Stimulated activated naive CD4-positive, alpha-beta T cell (primary cell): Measurements from ENCODE around the gene HSPA1B.
A peak's percentile ranks its signal among the peaks of the same experiment; 100 is the strongest.
"Not testable (repeated sequence)": the region's sequence is repeated elsewhere in the genome, so short reads cannot be mapped to it uniquely, and the experiment has no call there.

ENCODE experiments used
- DNase-seq, 6 experiments: peaks; one replicate each; lab custom pipeline; 2025; lab: John Stamatoyannopoulos, UW

HSPA1B gene

GRCh38 chr6:31797588-31797987 lies 29.9 kb upstream of the HSPA1B start:
- peak in 4 of 6 experiments; percentile 2 to 46 (median 32) for DNase-seq

GRCh38 chr6:31799781-31800180 lies 27.8 kb upstream of the HSPA1B start:
- DNase-seq, result no peak

DNA sequence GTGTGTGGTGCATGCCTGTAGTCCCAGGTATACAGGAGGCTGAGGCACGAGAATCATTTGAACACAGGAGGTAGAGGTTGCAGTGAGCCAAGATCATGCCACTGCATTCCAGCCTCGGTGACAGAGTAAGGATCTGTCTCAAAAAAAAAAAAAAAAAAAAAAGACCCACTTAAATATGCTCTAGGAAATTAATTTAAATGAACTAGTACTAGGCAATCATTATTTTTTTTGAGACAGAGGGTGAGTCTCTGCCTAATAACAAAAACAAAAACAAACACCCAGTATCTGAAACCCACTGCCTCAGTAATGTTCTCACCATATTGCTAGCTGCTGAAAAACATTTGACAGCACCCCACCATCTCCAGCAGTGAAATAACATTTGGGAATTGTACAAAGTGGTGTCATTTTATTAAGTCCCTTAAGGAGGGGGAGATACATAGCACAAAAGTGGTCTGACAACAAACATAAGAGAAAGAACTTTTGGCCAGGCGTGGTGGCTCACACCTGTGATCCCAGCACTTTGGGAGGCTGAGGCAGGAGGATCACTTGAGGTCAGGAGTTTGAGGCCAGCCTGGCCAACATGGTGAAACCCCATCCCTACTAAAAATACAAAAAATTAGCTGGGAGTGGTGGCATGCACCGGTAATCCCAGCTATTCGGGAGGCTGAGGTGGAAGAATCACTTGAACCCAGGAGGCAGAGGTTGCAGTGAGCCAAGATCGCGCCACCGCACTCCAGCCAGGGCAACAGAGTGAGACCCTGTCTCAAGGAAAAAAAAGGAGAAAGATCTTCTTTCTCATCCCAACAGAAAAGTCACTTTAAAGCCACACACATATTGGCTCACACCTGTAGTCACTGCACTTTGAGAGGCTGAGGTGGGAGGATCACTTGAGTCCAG lies 26.3 kb upstream of the HSPA1B start:
- DNase-seq, result not testable (repeated sequence)

DNA sequence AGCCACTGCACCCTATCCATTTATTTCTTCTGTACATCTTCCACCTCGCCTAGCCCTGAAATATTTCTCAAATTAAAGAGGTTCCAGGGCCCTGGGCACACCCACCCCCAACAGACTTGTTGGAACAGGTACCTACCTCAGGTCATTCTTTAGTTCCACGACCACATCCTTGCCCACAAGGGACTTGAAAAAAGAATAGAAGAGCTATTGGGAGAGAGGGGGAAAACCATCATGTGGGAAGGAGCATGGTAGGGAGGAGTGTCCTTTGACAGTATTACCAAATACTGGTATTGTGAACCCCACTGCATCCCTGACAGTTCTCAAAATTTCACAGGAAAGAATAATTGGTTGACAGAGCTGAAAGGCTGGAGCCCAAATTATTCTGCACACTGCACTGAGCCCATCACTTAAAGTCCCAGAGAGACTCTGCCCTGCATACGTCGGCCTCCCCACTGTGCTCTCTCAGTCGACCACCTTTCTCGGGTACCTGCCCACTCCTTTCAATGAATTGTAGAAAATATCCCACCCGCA lies 21.5 kb upstream of the HSPA1B start:
- no peak for DNase-seq

DNA sequence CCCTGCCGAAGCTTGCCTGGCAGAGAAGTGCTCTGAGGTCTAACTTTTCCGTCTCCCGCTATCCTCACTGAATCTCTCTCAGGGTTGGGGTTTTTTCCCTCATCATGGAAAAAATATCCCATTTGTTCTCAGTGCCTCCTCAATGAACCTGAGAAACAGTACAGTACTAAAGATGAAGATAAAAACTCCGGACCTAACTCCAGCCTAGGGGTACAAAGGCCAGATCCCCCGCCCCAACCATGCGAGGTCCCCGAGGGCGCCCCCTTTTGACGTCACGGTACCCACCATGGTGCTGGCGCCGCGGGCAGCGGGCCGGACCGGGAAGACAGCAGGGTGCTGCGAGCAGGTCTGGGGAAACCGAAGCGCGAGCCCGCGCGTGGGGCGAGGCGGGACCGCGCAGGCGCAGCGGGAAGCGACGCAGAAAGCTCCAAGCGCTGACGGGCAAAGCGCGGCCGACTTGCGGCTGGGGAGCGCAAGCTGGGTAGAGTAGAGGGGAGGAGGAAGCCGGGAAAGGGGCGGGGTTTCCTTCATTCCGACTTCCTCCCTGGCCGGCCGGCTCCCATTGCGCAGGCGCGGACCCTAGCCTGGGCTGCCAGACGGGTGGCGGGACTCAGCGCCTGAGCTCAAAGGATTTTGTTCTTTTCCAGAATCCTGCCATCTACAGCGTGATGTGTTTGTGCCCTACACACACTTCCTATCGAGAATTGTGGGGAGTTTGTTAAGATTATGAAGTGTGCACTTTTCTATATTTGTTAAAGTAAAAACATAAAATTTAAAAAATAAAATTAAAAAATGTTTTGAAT lies 20.9 kb upstream of the HSPA1B start, which contains the start of gene LSM2:
TSS of gene LSM2 (minus strand) at position 497 of the 803 bp plus-strand sequence. CDS start at position 288, 209 bp downstream.
- DNase-seq, result peak; percentile 90 to 97 (median 96)

GRCh38 chr6:31808599-31808998 lies 18.9 kb upstream of the HSPA1B start:
- DNase-seq, result not testable (repeated sequence)

- no peak for DNase-seq
These were observed 15.9 kb upstream of the HSPA1B start for GRCh38 chr6:31811645-31812044.

GRCh38 chr6:31813465-31813849 lies 14.1 kb upstream of the HSPA1B start:
- DNase-seq, result no peak

DNA sequence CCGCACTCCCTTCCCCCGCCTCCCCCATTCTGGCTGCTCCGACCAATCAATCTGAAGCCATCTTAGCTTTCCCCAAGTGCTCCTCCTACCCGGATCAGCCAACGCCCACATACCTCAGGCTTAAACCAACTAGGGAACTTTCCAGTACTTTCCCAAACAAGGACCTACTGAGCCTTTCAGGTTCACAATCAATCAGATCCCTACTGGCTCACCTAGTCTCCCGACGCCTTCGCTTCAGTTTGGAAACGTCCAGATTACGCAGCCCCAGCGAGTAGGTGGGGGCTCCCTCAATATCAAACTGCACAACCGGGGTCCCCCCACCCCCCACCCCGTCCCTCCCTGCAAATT lies 12.9 kb upstream of the HSPA1B start:
- DNase-seq, result peak; percentile 29 to 74 (median 46)

DNA sequence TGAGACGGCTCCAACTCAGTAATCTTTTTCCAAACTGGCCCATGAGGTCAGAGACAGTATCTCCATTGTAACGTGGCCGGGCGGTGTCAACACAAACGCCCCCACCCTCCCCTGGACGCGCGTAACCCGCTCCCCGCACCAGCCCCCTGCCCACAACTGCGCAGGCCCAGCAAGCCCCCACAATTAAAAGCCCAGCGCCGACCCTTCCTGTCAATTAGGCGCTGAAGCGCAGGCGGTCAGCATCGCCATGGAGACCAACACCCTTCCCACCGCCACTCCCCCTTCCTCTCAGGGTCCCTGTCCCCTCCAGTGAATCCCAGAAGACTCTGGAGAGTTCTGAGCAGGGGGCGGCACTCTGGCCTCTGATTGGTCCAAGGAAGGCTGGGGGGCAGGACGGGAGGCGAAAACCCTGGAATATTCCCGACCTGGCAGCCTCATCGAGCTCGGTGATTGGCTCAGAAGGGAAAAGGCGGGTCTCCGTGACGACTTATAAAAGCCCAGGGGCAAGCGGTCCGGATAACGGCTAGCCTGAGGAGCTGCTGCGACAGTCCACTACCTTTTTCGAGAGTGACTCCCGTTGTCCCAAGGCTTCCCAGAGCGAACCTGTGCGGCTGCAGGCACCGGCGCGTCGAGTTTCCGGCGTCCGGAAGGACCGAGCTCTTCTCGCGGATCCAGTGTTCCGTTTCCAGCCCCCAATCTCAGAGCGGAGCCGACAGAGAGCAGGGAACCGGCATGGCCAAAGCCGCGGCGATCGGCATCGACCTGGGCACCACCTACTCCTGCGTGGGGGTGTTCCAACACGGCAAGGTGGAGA lies 12.3 kb upstream of the HSPA1B start, which contains the start of the genes HSPA1A and HSPA1L:
TSS of gene HSPA1A (plus strand) at position 519 of the 814 bp plus-strand sequence. CDS start at position 733, 214 bp downstream.
TSS of gene HSPA1L (minus strand) at position 259 of the 814 bp plus-strand sequence. CDS start 3,311 bp downstream, outside the sequence.
- DNase-seq, result peak; percentile 12 to 72 (median 43)

DNA sequence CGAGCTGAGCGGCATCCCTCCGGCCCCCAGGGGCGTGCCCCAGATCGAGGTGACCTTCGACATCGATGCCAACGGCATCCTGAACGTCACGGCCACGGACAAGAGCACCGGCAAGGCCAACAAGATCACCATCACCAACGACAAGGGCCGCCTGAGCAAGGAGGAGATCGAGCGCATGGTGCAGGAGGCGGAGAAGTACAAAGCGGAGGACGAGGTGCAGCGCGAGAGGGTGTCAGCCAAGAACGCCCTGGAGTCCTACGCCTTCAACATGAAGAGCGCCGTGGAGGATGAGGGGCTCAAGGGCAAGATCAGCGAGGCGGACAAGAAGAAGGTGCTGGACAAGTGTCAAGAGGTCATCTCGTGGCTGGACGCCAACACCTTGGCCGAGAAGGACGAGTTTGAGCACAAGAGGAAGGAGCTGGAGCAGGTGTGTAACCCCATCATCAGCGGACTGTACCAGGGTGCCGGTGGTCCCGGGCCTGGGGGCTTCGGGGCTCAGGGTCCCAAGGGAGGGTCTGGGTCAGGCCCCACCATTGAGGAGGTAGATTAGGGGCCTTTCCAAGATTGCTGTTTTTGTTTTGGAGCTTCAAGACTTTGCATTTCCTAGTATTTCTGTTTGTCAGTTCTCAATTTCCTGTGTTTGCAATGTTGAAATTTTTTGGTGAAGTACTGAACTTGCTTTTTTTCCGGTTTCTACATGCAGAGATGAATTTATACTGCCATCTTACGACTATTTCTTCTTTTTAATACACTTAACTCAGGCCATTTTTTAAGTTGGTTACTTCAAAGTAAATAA lies 10.2 kb upstream of the HSPA1B start:
- DNase-seq, result peak in 4 of 6 experiments; percentile 33 to 80 (median 68)

DNA sequence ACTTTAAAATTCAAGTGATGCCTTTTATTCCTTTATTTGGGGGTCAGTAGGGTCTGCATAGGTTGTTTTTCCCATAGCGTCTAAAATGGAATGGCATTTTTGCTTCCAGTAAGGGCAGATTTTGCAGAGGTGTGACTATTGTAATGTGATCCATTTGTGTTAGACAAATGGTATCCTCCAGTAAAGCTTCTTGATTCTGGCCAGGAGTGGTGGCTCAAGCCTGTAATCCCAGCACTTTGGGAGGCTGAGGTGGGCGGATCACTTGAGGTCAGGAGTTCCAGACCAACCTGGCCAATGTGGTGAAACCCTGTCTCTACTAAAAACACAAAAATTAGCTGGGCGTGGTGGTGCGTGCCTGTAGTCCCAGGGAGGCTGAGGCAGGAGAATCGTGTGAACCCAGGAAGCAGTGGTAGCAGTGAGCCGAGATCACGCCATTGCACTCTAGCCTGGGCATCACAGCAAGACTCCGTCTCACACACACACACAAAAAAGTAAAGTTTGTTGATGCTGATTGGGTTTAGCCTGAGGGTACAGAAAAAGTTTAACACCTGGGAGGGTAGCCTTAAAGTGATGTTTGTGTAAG lies 9.5 kb upstream of the HSPA1B start:
- not testable (repeated sequence) for DNase-seq

DNA sequence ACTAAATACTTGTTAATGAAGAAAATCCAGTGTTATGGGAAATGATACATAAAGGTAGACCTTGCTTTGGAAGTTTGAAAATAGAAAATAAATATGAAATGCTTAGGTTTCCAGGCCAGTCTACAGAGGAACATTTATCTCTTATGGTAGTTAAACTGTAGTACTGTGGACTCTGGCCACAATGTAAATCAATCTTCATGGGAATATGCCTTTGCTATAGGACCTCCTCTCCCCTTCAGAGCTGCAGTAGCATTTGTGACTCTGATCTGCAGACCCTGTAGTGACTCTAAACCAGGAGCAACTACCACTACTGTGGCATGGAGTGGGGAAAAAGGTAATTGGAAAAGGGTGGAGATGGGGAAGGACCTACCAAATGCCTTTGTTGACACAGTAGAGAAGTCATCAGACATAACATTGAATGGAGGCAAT lies 7.7 kb upstream of the HSPA1B start:
- DNase-seq, result no peak

DNA sequence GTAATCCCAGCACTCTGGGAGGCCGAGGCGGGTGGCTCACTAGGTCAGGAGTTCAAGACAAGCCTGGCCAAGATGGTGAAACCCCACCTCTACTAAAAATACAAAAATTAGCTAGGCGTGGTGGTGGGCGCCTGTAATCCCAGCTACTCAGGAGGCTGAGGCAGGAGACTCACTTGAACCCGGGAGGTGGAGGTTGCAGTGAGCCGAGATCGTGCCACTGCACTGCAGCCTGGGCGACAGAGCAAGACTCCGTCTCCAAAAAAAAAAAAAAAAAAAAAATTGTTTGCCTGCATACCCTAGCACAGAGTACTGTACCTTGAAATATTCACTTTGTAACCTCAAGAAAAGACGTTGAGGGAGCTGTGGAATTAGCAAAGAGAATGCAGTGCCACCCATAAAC lies 7.1 kb upstream of the HSPA1B start:
- DNase-seq, result not testable (repeated sequence)

DNA sequence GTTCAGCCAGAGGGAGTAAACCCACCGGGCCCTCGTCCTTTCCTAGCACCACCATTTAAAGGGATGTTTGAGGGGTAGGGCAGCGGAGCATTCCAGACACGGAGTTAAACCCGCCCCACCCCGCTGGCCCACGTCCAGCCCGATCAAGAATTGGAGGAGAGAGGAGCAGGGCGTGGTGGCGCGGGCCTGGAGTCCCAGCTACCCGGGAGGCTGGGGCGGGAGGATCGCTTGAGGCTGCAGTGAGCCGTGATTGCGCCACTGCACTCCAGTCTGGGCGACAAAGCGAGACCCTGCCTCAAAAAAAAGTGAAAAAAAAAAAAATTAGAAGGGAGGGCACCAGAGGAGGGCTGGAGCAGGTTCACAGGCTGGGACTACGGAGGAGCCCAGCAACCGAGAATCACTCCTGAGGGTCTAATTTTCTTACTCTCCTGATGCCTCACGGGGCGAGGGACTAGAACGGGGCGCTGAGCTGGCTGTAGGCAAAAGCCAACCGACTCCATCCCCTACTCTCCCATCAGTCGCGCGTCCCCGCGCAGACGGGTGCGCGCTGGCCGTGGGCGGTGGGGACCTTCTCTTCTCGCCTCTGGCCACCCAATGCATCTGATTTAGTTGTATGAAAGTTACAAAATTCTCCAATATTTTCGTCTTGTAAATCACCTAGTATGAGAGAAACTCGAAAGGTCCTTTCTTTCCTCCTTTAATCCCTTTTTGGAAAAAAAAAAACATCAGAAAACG lies 6.1 kb upstream of the HSPA1B start:
- peak in 3 of 6 experiments; percentile 38 to 42 (median 42) for DNase-seq

- peak; percentile 39 to 65 (median 57) for DNase-seq
These were observed 5.3 kb upstream of the HSPA1B start for GRCh38 chr6:31822036-31822821.

DNA sequence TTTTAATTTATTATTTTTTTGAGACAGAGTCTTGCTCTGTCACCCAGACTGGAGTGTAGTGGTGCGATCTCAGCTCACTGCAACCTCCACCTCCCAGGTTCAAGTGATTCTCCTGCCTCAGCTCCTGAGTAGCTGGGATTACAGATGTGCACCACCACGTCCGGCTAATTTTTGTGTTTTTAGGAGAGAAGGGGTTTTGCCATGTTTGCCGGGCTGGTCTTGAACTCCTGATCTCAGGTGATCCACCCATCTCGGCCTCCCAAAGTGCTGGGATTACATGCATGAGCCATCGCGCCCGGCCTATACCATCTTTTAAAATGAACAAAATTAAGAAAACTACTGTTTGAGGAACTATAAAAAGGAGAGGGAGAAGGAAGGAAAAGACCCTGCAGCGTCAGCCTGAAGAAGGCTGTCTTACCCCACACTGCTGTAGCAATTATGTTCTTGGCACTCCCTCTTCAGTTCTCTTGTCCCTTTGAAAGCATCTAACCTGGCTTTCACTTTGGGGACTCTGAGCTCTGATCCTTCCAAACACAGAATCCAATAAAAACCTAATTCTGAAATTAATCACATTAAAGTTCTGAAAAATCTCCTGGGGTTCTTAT lies 3.8 kb upstream of the HSPA1B start:
- not testable (repeated sequence) for DNase-seq

DNA sequence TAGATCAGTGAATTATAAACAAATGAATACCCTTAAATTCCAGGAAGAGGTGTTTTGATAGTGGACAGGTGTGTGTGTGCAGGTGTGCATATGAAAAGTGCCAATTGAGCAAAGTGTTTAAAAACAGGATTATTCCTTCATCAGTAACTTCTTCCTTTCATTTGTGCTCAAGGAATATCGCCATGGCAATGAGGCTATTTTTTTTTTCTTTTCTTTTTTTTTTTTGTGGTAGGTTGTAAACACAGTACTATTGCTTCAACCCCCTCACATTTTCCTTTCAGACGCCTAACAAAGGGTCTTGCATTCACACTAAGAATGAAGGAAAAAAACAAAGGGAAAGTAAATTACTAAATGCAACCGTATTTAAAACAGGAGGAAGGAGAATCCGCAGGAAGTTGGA lies 2.0 kb upstream of the HSPA1B start:
- no peak for DNase-seq
